NCI-H524 (cell line): ENCODE measurements around the gene ADAM8.
A peak's percentile ranks its signal among the peaks of the same experiment; 100 is the strongest.

Source experiments
- DNase-seq, 2 experiments: peaks; one replicate each; lab custom pipeline; 2025; lab: John Stamatoyannopoulos, UW

ADAM8 gene

DNA sequence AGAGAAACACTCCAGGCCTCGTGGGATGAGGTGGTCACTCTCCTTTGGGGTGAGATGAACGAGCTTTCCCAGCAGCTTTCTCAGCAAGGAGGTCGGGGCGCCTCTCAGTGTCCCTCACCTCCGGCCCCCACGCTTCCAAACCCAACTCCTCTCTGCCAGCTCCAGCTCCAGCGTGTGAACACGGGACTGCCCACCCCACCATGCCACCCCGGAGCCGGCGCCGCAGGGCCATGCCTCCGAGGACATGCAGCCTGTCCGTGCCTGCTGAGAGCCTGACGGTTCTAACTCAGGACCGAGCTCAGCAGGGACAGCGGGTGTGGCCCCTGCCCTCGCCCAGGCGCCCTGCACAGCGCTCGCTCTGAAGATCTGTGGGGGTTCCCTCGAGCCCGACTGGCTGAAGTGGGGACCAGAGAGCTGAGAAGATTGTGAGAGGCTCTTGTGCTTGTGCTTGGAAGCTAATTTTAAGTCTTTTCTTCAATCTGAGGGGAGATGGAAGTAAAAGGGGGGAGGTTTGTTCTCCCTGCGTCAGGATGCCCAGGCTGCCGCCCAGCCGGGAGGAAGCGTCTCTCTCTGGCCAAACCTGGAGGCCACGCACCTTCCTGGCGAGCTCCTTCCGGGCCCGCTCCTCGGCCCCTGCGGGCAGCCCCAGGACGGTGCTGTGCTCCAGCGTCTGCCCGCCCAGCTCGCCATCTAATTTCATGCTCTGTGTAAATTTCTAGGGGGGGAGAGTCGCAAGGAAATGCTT lies 5.1 kb upstream of the ADAM8 start:
- no peak for DNase-seq

DNA sequence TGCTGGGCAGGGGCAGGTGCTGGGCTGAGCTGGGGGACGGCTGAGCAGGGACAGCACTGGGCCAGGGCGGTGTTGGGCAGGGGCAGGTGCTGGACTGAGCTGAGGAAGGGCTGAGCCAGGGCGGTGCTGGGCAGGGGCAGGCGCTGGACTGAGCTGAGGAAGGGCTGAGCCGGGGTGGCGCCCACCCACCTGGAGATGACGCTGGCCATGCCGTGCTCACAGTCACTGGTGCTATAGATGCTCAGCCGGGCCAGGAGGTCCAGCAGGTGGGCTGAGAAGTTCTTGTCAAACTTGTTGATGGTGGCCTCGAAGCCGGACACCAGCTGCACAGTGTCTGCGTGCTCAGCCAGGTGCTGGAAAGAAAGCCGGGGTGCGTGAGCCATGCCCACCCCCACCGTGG lies 4.4 kb upstream of the ADAM8 start:
- DNase-seq: no peak

DNA sequence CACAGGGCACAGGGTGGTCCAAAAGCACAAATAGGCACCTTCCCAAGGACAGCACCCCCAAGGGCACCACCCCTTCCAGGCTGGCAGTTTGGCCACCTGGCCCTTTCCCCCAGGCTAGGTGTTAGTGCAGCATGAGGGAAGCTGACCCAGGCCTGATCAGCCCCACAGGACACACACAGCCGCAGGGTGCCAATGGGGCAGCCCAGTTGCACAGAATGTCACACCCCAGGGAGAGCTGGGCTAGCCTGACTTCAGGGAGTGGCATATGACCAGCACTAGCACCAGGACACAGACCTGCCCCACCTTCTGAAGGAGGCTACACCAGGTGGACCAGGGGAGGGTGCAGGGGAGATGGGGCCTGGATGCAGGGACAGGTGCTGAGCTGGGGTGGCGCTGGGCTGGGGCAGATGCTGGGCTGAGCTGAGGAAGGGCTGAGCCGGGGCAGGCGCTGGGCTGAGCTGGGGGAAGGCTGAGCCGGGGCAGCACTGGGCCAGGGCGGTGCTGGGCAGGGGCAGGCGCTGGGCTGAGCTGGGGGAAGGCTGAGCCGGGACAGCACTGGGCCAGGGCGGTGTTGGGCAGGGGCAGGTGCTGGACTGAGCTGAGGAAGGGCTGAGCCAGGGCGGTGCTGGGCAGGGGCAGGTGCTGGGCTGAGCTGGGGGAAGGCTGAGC lies 3.9 kb upstream of the ADAM8 start:
- no peak for DNase-seq

DNA sequence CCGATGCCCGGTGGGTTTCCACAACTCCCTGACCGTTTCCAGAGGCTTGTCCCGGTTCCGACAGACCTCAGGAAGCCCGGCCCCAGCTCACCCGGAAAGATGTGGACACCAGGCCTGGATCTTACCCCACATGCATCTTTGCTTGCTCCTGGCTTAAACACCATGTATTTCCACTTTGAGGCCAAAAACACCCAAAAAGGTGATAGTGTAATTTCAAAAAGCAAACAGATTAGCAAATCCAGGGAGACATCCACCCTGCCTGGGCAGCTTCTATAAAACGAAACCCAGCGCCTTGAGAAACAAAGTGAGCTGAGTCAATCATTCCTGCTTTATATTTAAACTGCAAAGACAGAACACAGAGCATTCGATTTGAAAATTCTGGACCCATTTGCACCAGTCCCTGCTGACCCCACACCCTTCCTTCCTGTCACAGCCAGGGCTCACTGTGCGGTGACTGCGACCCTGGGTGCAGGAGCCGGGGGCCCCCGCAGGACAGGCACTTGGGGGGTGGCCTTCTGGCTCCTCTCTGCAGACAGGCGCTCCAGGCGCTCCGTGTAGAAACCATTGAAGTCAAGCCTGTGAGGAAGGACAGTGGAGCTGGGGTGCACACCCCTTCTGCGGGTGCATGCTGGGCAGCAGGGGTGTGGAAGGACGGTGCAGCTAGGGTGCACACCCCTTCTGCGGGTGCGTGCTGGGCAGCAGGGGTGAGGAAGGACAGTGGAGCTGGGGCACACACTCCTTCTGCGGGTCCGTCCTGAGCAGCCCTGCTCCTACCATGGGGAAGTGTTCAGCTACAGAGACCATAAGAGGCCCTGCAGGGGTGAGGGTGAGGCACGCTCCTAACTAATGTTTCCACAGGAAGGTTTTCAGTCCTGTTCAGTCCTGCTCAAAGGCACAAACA lies 2.9 kb upstream of the ADAM8 start:
- DNase-seq: no peak

DNA sequence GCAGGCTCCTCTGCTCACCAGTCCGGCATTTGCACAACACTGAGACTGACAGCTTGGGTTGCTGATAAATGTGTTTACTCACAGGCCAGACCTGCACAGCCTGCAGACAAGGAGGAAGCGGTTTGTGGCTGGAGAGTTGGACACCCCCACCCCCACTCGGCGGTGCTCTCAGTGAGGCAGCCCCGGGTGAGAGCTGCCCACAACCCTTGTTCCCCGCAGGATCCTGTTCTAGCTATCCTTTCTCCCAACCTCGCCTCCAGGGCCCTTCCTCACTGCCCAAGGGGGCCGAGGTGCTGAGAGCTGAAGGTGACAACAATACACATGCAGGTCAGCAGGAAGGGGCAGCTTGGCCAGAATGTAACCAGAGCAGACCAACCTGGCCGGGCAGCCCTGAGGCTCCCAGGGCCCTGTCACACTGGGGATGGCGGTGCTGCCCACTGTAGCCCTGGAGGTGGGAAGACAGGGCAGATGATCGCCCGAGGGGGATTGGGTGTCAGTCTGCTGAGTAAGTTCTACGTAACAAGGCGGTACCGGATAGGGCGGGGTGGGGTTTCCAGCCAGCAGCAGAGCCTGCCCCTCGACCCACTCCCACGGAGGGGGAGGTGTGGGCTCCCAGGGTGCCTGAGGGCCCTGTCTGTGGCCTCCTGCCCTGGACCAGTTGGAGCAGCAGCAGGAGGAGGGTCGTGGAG lies 2.1 kb upstream of the ADAM8 start:
- no peak for DNase-seq

DNA sequence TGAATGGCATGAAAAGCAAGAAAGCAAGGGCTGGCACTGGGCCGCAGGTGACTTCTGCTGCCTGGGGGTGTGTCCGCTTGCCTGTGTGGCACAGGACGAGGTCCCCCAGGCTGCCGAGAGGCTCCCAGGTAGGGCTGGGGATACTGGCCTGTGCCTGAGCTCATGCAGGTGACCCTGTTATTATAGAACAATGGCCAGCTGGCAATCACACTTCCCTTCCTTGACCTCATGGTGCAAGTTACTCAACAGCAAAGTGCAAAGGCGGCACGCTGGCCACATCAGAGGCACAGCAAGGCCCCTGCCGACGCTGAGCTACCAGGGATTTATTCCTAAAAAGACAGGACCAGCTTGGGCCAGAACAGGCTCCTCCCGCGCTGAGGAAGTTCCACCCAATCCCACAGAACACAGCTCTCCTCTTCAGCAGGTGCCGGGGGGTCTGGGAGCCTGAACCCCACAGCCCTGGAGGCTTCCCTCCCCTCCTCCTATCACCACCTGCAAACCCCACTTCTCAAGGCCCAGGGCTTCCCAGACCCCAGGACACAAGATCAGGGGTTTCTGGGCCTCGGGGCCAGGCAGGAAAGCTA lies 1.4 kb upstream of the ADAM8 start:
- DNase-seq: no peak

DNA sequence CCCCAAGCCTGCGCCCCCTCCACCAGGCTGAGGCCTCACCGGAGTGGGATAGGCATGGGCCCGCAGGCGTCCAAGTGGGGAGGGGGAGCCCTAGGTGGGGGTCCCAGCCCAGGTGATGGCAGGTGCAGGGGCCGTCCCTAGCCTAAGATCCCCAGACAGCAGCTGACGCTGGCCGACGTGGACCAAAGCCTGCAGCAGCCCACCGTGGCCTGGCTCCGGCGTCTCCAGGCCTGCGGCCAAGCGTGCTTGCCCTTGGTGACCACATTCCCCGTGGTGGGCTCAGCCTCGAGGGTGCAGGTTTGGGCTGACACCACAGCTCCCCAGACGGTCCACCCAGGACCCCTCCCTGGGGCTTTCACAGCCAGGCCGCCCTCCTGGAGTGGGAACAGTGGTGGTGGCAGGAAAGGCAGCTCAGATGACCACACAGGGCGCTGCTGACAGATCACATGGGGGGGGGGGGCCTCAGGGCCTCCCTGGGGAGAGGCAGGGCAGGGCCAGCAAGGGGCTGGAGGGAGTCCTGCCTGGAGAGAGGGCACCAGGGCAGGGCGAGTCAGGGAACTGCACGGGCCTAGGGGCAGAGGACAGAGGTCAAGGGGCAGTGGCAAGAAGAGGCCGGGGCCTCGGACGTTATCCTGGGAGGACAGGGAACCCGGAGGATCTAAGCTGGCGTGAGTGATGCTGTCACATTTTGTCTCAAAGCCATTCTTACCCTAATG lies 767 bp upstream of the ADAM8 start:
- no peak for DNase-seq

DNA sequence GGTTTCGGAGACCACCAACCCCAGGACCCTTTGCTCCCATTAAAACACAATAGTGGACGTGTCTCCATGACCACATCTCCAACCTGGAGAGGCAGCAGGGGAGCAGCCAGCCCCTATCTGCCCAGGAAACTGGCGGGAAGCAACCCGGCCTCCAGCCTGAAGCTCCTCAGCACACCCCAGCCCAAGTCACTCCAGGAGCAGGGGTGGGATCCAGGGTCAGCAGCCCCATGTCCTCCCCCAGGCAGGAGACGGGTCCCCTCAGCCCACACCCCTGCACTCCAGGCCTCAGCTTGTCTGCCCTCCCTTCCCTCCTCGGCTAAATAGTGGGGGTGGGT lies 601 bp downstream of the ADAM8 start:
- no peak for DNase-seq

DNA sequence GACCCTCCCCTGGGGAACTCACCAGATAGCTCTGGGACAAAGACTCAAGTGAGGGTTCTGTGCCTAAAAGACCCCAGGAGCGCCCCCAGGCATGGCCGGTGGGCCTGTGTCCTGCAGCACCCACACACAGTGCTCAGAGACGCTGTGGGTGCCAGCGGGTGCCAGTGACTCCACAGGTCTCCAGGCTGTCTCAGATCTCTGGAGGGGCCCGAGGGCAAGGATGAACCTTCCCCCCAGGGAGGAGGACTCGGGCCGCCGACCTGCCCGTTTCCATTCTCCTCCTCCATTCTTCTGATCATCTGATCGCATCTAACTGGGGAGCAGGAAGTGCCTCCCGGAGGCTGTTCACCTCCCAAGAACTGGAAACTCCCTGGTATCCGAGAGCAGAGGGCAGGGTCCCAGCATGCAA lies 980 bp downstream of the ADAM8 start:
- no peak for DNase-seq

DNA sequence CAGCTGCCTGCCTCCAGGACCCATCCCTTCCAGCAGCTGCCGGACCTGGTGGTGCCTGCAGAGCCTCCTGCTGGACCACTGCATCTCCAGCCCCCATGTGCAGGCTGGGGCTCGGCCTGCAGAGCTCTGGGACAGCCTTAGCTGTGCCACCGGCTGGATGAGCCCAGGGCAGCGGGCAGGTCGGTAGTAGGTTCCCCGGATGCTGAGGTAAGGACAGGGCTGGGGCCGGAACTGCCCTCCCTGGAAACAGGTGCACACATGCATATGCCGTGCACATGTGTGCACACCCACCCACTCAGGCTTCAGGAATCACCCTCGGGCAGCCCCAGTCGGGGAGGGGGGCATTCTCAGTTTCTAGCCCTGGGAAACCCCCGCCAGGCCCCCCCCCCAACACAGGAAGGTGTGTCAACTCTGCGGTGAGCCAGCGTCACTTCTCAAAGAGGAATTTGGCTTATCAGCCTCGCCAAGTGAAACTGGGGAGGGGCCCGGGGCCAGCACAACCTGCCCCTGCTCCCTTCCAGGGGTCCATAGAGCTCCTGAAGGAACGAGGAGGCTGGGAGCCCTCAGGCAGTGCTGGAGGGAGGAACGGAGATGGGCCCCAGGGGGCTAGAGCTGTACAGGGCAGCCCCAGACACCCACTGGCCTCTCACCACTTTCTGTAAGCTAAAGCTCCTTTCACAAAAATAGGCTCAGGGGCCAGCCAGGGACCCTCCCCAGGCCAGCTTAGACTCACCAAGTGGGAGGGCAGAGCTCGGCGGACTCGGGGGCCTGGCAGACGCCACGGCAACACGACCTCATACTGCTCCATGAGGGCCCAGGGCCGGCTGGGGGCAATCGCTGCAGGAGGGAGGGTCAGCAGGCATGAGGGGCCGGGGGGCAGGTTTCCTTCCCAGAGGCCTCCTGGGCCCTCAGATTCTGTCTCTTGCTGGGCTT lies 1.7 kb downstream of the ADAM8 start:
- peak in 1 of 2 experiments; percentile 1 for DNase-seq

DNA sequence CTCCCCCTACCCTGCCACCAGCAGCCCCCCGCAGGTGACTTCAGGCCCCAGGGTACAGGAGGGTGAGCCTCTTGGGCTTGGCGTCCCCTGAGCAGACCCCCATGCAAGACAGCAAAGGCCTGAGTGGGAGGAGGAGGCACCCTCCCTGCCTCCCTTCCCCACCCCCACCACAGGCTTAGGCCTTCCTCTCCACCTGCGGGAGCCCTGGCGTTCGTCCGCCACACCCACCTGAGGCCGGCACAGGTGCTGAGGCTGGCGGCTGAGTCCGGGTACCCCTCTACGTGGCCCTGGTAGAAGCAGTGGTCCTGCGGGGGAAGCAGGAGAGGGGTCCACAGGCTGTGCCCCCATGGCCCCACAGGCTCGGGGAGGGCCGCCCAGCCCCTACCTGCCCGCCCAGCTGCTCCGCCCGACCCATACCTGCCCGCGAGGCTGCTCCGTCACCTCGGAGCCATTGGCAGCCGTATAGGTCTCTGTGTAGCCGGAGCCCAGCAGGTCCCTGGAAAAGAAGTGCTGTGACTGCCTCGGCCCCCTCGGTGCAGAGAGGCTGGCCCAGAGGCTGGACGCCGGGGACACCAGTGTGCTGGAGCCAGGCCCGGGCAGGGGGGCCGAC lies 3.0 kb downstream of the ADAM8 start:
- DNase-seq: no peak

DNA sequence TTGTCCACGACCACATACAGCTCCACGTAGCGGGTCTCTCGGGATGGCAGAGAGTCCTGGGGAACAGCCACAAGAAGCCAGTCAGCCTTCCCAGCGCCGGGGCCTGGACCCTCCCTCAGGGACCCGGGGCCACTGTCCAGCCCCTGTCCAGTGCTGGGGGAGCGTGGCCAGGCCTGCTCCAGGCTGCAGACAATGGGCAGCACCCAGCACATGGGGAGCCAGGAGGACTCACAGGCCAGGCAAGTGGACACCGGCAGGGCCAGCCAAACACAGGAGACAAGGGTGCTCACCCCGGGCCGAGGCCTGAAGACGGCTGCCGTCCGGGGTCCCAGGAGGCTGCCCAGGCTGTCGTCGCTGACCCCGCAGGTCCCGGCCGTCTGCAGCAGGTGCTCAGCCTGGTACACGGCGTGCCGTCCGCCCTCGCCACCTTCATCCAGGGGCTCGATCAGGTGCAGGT lies 3.7 kb downstream of the ADAM8 start:
- no peak for DNase-seq

DNA sequence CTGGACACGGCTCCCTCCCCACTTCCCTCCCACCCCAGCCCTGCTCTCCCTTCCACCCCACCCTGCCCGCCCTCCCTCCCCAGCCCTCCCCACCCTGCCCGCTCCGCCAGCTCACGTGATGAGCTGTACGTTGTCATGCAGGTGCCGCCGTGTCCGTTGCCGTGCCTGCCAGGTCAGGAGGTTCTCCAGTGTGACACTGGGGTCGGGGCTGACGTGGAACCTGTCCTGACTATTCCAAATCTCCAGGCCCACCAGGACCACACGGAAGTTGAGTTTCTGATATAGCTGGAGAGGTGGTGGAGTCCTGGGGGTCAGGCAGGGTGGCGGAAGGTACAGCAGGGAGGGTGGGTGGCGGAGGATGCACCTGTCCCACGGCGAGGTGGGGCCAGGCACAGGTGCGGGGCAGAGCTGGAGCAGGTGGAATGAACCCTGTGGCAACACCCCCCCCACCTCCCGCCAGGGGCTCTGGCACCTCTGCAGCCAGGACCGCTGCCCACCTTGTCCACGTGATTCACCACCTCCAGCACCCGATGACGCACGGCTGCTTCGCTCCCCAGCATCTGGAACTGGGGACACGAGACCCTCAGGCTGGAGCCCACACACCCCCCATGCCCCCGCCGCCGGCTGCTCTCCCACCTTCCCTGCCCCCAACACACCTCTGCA lies 4.2 kb downstream of the ADAM8 start:
- no peak for DNase-seq

DNA sequence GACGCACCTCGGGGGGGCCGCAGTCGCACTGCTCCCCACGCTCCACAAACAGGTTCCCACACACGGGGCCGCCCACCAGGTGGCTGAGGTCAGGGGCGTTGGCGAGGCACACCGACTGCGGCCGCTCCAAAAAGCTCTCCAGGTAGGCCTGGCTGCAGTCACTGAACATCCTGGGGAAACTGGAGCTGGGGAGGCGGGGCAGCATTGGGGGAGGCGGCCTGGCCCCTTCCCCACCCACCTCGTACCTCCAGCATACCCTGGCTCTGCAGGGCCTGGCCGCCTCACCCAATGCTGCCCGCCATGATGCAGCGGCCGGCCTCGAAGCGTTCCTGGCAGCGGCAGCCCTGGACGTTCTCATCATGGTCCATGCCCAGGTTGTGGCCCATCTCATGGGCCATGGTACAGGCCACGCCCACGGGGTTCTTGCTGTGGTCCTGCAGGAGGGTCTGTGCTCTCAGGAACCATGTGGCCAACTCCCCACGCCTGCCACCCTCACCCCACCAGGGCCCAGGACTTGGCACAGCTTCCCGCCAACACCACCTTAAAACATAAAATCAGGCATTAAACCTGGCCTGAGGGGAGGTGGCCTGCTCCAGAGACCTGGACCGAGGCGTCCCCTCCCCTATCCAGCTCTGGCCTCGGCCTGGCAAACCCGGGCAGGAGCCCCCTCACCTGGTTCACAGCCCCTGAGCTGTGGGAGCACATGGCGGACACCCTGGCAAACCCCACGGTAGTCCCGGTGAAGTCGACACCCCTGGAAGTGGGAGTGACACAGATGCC lies 5.0 kb downstream of the ADAM8 start:
- DNase-seq: no peak

DNA sequence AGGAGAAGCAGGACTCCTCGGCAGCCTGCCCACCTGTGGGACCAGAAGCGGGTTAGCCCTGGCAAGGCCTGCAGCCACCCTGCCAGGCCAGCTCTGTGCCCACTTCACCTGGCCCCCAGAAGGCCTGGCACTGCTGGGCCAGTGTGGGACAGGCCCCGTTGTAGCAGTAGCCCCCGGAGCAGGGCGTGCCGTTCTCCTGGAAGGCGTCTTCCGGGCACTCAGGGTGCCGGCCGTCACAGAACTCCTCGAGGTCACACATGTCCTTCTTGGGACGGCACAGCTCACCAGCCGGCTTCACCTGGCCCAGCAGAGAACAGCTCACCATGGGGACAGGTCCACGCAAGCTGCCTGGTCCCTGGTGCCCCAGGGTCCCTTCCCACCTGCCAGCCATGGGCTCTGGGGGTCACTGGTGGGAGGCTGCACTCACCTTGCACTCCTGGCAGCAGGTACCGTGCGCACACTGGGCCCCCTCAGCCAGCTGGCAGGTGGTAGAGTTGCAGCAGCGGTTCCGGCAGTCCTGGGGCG lies 5.8 kb downstream of the ADAM8 start:
- no peak for DNase-seq

DNA sequence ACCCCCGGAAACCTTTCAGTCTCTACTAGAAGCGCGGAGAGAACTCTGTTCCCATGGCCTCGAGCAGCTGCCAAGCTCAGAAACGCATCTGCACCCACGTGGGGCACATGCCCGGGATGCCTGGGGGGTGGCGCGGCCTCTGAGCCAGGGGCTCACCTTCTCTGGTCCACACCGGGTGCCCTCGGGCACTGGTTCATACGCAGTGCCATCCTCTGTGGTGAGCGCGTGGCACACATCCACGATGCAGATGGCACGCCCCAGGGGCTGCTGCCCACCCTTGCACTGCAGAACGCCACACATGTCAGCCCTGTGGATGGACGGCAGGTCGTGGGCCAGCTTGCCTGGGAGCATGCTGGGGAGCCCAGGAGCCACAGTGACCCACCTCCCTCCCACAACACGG lies 6.5 kb downstream of the ADAM8 start:
- DNase-seq: no peak

DNA sequence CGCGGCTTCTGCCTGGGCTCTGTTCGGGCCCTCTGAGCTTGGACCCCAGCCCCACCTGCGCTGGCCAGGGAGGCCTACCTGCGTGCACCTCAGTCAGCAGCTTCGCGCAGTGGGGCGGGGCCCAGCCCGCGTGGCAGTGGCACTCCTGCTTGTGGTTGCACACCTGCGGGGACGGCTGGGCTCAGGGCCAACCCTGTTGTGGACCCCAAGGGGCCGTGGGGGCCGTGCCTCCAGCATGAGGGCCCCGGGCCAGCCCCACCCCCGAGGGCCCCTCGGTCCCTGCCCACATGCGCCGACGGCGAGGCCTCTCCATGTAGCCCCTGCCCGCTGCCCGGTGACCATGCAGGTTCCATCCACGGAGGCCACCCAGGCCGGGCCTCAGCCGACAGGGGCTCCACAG lies 7.3 kb downstream of the ADAM8 start:
- no peak for DNase-seq

DNA sequence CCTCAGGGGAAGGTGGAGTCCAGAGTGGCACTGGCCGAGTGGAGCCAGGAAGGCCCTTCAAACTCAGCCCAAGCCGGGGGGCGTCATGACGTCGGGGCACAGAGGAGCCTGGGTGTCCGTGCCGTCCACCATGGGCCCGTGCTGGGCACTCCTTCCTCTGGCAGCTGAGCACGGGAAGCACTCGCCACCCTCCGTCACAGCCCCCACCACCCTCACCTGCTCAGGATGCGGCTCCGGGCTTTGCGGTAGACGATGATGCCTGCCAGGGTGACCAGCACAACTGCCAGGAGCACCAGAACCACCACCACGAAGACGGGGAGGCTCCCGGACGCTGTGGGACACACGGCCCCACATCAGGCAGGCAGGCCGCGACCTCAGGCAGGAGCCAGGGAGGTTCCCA lies 8.1 kb downstream of the ADAM8 start:
- DNase-seq: no peak
